DND-41 (cell line): ENCODE data around the gene KCNC3.

ENCODE experiments used
- ATAC-seq: fragments of 200-7000 bp; cut with Tn5 transposase; 3 replicates; pipeline ENCODE4 v1.9.1; 2021; ENCODE audit warnings: low read depth; ENCODE audit not compliant: insufficient read depth
- DNase-seq: peaks from one replicate; pipeline ENCODE4 v3.0.0-alpha.2; 2020
- H2AFZ ChIP-seq: 2 replicates; pipeline ENCODE4 v1.6.0; 2012; ENCODE audit warnings: low read depth, low read length
- H3K27ac ChIP-seq: 2 replicates; pipeline ENCODE4 v1.5.1; 2012; ENCODE audit warnings: low read length, inconsistent platforms
- H3K27me3 ChIP-seq: fragments of 200-600 bp; sonication (generic); 2 replicates; pipeline ENCODE4 v1.6.0; 2012; ENCODE audit warnings: low read length, mild to moderate bottlenecking, inconsistent platforms; ENCODE audit not compliant: insufficient read depth, poor library complexity
- H3K36me3 ChIP-seq: 2 replicates; pipeline ENCODE4 v1.5.1; 2012; ENCODE audit warnings: low read length, inconsistent platforms; ENCODE audit not compliant: insufficient read depth
- H3K4me1 ChIP-seq: 2 replicates; pipeline ENCODE4 v1.5.1; 2012; ENCODE audit warnings: mild to moderate bottlenecking, low read length; ENCODE audit not compliant: insufficient read depth
- H3K4me2 ChIP-seq: 2 replicates; pipeline ENCODE4 v1.6.0; 2012; ENCODE audit warnings: mild to moderate bottlenecking, moderate library complexity, low read length, inconsistent platforms; ENCODE audit not compliant: insufficient read depth
- H3K4me3 ChIP-seq, 2 experiments: fragments of 200-600 bp in 1 of 2; shearing (Covaris generic) in 1 of 2; 2 replicates each; pipeline ENCODE4 v1.5.1; 2012 to 2016; ENCODE audit warnings: inconsistent platforms in 2 of 2, low read length in 2 of 2, mild to moderate bottlenecking in 2 of 2, low read depth in 1 of 2, moderate library complexity in 1 of 2
- H3K79me2 ChIP-seq: 2 replicates; pipeline ENCODE4 v1.6.0; 2012; ENCODE audit warnings: low read length, inconsistent platforms; ENCODE audit not compliant: insufficient read depth
- H3K9ac ChIP-seq: 2 replicates; pipeline ENCODE4 v1.6.0; 2012; ENCODE audit warnings: low read depth, mild to moderate bottlenecking, inconsistent platforms, low read length, moderate library complexity
- H3K9me3 ChIP-seq: 2 replicates; pipeline ENCODE4 v1.5.1; 2012; ENCODE audit warnings: low read length, moderate library complexity, mild to moderate bottlenecking, inconsistent platforms; ENCODE audit not compliant: insufficient read depth, severe bottlenecking
- H4K20me1 ChIP-seq: 2 replicates; pipeline ENCODE4 v1.6.0; 2012; ENCODE audit warnings: low read length; ENCODE audit not compliant: insufficient read depth
- EZH2 ChIP-seq: IDR thresholded peaks from 3 replicates; pipeline ENCODE4 v1.6.1; 2012; ENCODE audit warnings: borderline replicate concordance, low read depth, mild to moderate bottlenecking, moderate library complexity, low read length, inconsistent platforms; ENCODE audit not compliant: severe bottlenecking
- TF ChIP-seq, protein P1 (sequence below): IDR thresholded peaks from 2 replicates; pipeline ENCODE4 v1.5.1; 2012; ENCODE audit warnings: borderline replicate concordance, low read length, moderate library complexity, mild to moderate bottlenecking; ENCODE audit not compliant: poor library complexity, severe bottlenecking; ENCODE audit errors: extremely low read depth

Gene KCNC3

DNA sequence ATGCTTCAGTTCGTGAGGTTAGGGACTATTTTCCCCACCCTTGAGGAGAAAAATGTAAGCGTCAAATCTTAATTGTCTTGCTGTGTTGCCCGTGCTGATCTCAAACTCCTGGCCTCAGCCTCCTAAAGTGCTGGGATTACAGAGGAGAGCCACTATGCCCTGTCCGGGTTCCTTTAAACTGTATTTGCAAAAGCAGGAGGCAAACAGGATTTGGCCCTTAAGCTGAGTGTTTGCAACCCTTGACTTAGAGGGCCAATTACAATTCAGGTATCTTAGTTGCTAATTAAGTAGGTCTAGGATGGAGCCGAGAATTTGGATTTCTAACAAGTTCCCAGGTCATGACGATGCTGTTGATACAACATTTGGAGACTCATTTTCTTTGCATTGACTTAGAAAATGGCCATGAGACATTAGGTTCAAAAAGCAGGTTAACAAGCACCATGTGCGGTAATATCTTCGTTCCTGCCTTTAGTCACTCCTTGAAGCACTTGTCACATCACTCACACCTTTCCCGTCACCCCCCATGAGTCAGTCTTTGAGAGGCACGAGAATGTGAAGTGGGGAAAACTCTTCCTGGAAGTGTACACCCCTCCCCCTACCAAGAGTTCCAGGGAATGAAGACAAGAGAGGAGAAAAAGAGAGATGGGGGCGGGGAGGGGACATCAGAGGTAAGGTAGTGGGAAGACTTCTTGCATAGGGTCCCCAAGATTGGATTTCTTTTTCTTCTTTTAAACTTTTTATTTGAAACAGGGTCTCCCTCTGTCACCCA is 33.7 kb upstream of the KCNC3 start:
- H4K20me1 ChIP-seq: no peaks in the 10 kb centered on the region
- DNase-seq (no peak), ATAC-seq (no peak)
- no peaks in the 10 kb centered on the region for H3K9me3 ChIP-seq
- H3K4me2 ChIP-seq: no peak overlapping the region
- no peak overlapping the region for H3K9ac ChIP-seq
- H3K4me1 ChIP-seq: peaks cover 21% of the 10 kb centered on the region
- no peaks in the 10 kb centered on the region for H3K36me3 ChIP-seq
- no peaks in the 10 kb centered on the region for H3K79me2 ChIP-seq
- TF ChIP-seq, protein P1, sequence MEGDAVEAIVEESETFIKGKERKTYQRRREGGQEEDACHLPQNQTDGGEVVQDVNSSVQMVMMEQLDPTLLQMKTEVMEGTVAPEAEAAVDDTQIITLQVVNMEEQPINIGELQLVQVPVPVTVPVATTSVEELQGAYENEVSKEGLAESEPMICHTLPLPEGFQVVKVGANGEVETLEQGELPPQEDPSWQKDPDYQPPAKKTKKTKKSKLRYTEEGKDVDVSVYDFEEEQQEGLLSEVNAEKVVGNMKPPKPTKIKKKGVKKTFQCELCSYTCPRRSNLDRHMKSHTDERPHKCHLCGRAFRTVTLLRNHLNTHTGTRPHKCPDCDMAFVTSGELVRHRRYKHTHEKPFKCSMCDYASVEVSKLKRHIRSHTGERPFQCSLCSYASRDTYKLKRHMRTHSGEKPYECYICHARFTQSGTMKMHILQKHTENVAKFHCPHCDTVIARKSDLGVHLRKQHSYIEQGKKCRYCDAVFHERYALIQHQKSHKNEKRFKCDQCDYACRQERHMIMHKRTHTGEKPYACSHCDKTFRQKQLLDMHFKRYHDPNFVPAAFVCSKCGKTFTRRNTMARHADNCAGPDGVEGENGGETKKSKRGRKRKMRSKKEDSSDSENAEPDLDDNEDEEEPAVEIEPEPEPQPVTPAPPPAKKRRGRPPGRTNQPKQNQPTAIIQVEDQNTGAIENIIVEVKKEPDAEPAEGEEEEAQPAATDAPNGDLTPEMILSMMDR: no peak
- no peak for TF ChIP-seq EZH2
- no peaks in the 10 kb centered on the region for H3K27me3 ChIP-seq
- no peak overlapping the region for H3K4me3 ChIP-seq
- H3K27ac ChIP-seq: no peak overlapping the region
- no peak overlapping the region for H2AFZ ChIP-seq

DNA sequence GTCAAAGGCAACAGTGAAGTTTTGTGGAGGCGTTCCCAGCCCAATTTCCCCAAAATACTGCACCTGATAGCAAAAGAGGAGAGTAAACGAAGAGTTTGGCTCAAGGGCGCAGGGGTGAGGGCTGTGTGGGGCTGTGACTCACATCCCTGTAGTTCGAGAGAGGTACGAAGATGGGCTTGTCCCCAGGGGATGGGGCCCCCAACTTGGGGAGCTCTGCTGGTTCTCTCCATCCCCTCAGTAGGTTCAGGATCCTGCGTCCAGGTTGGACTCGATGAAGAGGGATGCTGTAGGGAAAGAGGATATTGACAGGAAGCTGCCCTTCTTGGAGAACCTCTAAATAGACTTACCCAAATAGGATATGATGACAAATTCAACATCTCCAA is 32.8 kb upstream of the KCNC3 start:
- Histone ChIP-seq H3K36me3 (no peaks in the 10 kb centered on the region), H3K4me3 (no peak overlapping the region), H2AFZ (no peak overlapping the region), H3K4me1 (peaks cover 29% of the 10 kb centered on the region), H3K79me2 (no peaks in the 10 kb centered on the region), H4K20me1 (no peaks in the 10 kb centered on the region), H3K4me2 (no peak overlapping the region), H3K9ac (no peak overlapping the region), H3K9me3 (no peaks in the 10 kb centered on the region), H3K27me3 (no peaks in the 10 kb centered on the region), H3K27ac (no peak overlapping the region)
- ATAC-seq: no peak
- TF ChIP-seq EZH2: no peak
- TF ChIP-seq, protein P1: no peak
- no peak for DNase-seq

DNA sequence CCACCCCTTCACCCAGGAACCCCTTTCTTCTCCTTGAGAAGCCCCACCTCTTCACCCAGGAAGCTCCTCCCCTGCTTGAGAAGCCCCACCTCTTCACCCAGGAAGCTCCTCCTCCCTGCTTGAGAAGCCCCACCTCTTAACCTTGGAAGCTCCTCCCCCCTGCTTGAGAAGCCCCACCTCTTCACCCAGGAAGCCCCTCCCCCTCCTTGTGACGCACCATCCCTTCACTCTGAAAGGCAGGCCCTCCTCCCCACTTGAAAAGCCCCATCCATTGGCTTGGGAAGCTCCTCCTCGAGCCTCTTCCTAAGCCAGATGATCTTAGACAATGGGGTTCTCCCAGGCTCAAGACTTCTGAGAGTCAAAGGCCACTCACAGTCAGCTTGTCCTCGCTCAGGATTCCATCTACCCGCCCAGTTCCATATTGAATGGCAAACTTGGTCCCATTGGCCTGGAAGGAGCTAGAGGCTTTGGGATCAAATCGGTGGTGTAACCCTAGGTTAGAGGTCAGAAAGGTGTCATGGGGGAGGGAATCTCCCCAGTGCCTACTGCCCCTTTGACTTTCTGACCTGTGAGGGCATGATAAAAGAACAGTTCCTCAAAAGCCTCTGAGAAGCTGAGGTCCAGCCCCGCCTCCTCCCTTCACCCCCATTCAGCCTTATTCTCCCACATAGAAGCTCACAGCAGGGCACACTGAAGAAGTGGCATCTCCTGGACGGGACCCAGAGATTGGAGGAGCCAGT is 32.3 kb upstream of the KCNC3 start:
- H3K79me2 ChIP-seq: no peaks in the 10 kb centered on the region
- no peaks in the 10 kb centered on the region for H3K27me3 ChIP-seq
- H3K9me3 ChIP-seq: no peaks in the 10 kb centered on the region
- no peak overlapping the region for H2AFZ ChIP-seq
- no peak for TF ChIP-seq EZH2
- DNase-seq (no peak), ATAC-seq (no peak)
- no peak overlapping the region for H3K27ac ChIP-seq
- no peak overlapping the region for H3K4me3 ChIP-seq
- no peaks in the 10 kb centered on the region for H4K20me1 ChIP-seq
- peaks cover 31% of the 10 kb centered on the region for H3K4me1 ChIP-seq
- H3K9ac ChIP-seq: no peak overlapping the region
- H3K4me2 ChIP-seq: no peak overlapping the region
- H3K36me3 ChIP-seq: no peaks in the 10 kb centered on the region

DNA sequence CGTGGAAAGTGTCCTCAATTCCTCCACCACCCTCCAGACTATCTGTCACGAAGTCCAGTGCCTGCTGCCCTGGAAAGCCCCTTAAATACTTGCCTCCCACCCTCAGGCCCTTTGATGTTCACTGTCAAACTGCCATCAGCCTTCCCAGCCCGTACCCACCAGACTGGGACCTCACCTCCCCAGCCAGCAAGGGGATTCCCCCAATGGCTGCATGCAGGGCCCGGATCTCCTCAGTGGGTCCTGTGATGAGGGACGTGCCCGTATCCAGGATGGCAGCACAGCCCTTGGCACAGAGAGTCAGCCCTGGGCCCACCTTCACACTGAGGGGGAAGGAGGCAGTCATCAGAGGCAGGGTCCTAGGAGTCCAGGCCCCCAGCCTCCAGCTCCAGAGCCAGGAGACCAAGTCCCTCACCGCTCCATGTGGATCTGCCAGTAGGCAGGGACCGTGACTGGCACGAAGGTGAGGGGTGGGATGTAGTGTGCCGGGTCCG is 30.2 kb upstream of the KCNC3 start:
- H3K36me3 ChIP-seq: no peaks in the 10 kb centered on the region
- no peak for ATAC-seq
- H3K4me3 ChIP-seq: no peak overlapping the region

More for the DNA sequence above, 30.2 kb upstream of the KCNC3 start:
- Histone ChIP-seq H3K79me2 (no peaks in the 10 kb centered on the region), H4K20me1 (no peaks in the 10 kb centered on the region), H3K27me3 (no peaks in the 10 kb centered on the region), H3K9ac (no peak overlapping the region), H3K27ac (no peak overlapping the region), H3K4me1 (peaks cover 19% of the 10 kb centered on the region), H2AFZ (no peak overlapping the region), H3K4me2 (no peak overlapping the region), H3K9me3 (no peaks in the 10 kb centered on the region)
- TF ChIP-seq EZH2: no peak
- no peak for DNase-seq
